Measurements from ENCODE around the gene AMELX.

DNA sequence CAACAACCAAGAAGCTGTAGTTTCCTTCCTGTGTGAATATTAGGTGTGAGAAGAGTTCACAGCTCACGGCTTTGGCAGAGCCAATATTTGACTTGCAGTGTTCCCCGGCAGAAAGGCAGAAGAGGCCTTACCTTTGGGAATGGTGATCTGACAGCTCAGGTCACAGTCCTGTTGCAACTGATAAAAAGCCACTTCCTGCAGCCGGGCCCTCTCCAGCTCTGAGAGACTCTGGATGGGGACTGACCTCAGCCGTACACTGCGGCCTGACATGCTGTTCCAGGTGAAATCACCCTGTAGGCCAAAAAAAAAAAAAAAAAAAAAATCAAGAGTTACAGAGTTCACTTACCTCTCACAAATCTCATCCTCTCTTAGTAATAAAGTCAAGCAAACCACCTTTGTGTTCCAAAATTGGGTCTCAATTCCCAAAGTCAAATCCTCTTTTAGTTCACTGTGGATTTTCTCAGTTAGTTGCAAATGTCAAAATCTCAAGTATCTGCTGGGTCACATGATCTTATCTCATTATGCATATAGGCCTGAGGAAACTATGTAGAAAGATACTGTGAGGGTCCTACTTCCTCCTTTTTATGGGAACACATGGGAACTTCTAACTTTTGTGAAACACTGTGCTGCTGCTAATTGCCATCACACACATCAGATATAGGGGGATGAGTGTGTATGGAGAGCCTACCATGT, 38.6 kb upstream of the AMELX start:
- TF ChIP-seq, protein P1, sequence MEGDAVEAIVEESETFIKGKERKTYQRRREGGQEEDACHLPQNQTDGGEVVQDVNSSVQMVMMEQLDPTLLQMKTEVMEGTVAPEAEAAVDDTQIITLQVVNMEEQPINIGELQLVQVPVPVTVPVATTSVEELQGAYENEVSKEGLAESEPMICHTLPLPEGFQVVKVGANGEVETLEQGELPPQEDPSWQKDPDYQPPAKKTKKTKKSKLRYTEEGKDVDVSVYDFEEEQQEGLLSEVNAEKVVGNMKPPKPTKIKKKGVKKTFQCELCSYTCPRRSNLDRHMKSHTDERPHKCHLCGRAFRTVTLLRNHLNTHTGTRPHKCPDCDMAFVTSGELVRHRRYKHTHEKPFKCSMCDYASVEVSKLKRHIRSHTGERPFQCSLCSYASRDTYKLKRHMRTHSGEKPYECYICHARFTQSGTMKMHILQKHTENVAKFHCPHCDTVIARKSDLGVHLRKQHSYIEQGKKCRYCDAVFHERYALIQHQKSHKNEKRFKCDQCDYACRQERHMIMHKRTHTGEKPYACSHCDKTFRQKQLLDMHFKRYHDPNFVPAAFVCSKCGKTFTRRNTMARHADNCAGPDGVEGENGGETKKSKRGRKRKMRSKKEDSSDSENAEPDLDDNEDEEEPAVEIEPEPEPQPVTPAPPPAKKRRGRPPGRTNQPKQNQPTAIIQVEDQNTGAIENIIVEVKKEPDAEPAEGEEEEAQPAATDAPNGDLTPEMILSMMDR (IDR thresholded peaks at IDR 0.05): no peak
- no peak for TF ChIP-seq POLR2A (IDR thresholded peaks at IDR 0.05)
